WTC11 (cell line): ENCODE data around the gene SH2D1A. TPM values are rescaled to one million over a fixed set of nuclear protein-coding genes. Genes with fewer than 3 reads are reported as not detected.

Experiments
- SOX15 ChIP-seq: fragments of 250-450 bp; sonication (Bioruptor Pico); IDR thresholded peaks from 2 replicates; pipeline ENCODE4 v1.9.0; 2021; ENCODE audit warnings: mild to moderate bottlenecking
- USF1 ChIP-seq: sonication (generic); formaldehyde crosslinking; IDR thresholded peaks from 2 replicates; pipeline ENCODE4 v1.8.0; 2022; ENCODE audit warnings: mild to moderate bottlenecking, missing genetic modification reagents
- total RNA-seq: library from RNA; stranded (reverse); gene quantifications from 3 replicates; pipeline ENCODE4 v1.2.3, GENCODE V29; 2021

SH2D1A gene
- total RNA-seq, 1 experiment from 2014 or later: 0.24 TPM

- TF ChIP-seq SOX15: no peak
- TF ChIP-seq USF1: no peak
These were observed 75.7 kb downstream of the SH2D1A start (continued) for GRCh38 chrX:124421898-124422655.

Other genes starting within 250 kb of the SH2D1A start
- not detected in 3 replicates for gene TEX13D, start 13.9 kb upstream of the SH2D1A start, total RNA-seq